Activated CD4-positive, alpha-beta T cell treated with anti-CD3 and anti-CD28 coated beads for 36 hours (primary cell): Measurements from ENCODE around the gene SPACA6. TPM values are rescaled to one million over a fixed set of nuclear protein-coding genes. Genes with fewer than 3 reads are reported as not detected.

Experiments used
- ATAC-seq: fragments of 200-7000 bp; cut with Tn5 transposase; one replicate; pipeline ENCODE4 v1.10.0; 2021; ENCODE audit warnings: mild to moderate bottlenecking, moderate library complexity
- CTCF ChIA-PET: fragments of 350-600 bp; sonication (Branson Sonifier 250); formaldehyde crosslinking; loops from one replicate; lab custom pipeline; 2021; ENCODE audit warnings: antibody characterized with exemption; lab: Charles Lee
- POLR2A ChIA-PET: fragments of 350-600 bp; sonication (Branson Sonifier 250); formaldehyde crosslinking; loops from one replicate; lab custom pipeline; 2021; ENCODE audit warnings: antibody characterized with exemption, inconsistent platforms; lab: Charles Lee
- DNase-seq: peaks from one replicate; pipeline ENCODE4 v3.0.0-alpha.2; 2020
- H3K27ac Mint-ChIP-seq: one replicate; pipeline ENCODE4 v1.8.0; 2021; ENCODE audit warnings: mixed read lengths
- H3K27me3 Mint-ChIP-seq: one replicate; pipeline ENCODE4 v1.8.0; 2021; ENCODE audit warnings: mixed read lengths
- H3K36me3 Mint-ChIP-seq: one replicate; pipeline ENCODE4 v1.8.0; 2021; ENCODE audit warnings: low read depth, mixed read lengths
- H3K4me1 Mint-ChIP-seq: one replicate; pipeline ENCODE4 v1.8.0; 2021; ENCODE audit warnings: mixed read lengths
- H3K4me3 Mint-ChIP-seq: one replicate; pipeline ENCODE4 v1.8.0; 2021; ENCODE audit warnings: mild to moderate bottlenecking, moderate library complexity, mixed read lengths
- H3K9me3 Mint-ChIP-seq: one replicate; pipeline ENCODE4 v1.8.0; 2021; ENCODE audit warnings: low read depth, mixed read lengths
- intact Hi-C, 2 experiments: fragments of 100-400 bp; cut with DNase I in 1 of 2; cut with micrococcal nuclease in 1 of 2; formaldehyde crosslinking; loops; one replicate each; pipeline versions ENCODE4 v1.14.2 to v1.15.1; 2022 to 2024; cut with DNase I, micrococcal nuclease
- total RNA-seq, 2 experiments: library from RNA; stranded (reverse); gene quantifications; one replicate each; pipeline ENCODE4 v1.2.3, GENCODE V29; 2021

Gene SPACA6
- total RNA-seq, 2 experiments from 2014 or later, result 8.3 to 9.1 TPM

DNA sequence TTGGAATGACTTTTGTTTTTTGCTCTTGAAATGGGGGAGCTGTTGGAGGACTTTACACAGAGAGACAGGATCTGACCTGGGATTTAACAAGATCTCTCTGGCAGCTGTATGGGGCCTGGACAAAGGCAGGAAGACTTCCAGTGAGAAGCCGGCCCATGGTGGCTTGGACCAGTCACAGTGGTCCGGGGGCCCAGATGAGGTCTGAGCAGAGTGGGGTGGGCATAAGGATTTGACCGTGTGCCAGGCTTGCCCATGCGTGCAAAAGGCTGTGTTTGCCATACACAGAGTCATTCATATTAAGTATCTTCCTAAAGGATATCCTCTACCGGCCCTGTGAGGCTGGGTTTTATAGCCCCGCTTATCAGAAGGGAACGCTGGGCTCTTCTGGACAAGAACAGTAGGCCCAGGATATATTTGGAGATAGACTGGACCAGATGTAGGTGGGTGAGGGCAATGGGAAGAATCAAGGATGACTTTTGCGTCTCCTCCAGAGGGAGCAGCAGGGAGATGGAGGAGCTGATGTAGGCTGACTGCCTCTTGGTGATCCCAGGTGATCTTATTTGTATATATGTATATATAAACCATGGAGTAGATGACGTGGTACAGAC is 4.1 kb downstream of the SPACA6 start:
- ChIA-PET POLR2A (no interaction called here), CTCF (no interaction called here)
- Mint-ChIP-seq H3K4me1 (peaks cover 3% of the 10 kb centered on the region), H3K9me3 (peaks cover 3% of the 10 kb centered on the region), H3K27ac (no peak overlapping the region), H3K4me3 (no peak overlapping the region), H3K36me3 (peaks cover 6% of the 10 kb centered on the region), H3K27me3 (no peaks in the 10 kb centered on the region)
- ATAC-seq (no peak), DNase-seq (no peak)
- intact Hi-C loops, result no loop called here

DNA sequence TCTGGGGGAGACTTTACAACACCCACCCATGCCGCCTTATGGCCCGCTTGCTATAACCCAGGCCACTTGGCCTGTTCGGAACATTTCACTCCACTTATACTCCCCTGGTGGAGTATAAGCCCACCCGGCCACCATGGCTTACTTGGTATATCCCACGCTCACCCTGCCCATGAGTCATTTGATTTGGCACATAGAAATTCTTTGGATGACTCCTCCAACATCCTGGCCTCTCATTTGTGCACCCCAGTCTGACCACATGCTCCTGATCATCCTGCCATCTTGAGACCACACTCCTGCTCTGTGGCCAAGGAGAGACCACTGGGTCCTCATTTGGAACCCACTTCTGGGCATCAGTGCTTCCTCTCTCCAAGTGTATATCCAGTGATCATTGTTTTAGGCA is 5.2 kb downstream of the SPACA6 start:
- Mint-ChIP-seq H3K36me3 (peaks cover 6% of the 10 kb centered on the region), H3K4me1 (peaks cover 13% of the 10 kb centered on the region), H3K27ac (no peak overlapping the region), H3K27me3 (peaks cover 5% of the 10 kb centered on the region), H3K4me3 (no peak overlapping the region), H3K9me3 (peaks cover 3% of the 10 kb centered on the region)
- ChIA-PET CTCF (no interaction called here), POLR2A (no interaction called here)
- ATAC-seq, result no peak
- DNase-seq, result no peak
- intact Hi-C loops, result no loop called here

DNA sequence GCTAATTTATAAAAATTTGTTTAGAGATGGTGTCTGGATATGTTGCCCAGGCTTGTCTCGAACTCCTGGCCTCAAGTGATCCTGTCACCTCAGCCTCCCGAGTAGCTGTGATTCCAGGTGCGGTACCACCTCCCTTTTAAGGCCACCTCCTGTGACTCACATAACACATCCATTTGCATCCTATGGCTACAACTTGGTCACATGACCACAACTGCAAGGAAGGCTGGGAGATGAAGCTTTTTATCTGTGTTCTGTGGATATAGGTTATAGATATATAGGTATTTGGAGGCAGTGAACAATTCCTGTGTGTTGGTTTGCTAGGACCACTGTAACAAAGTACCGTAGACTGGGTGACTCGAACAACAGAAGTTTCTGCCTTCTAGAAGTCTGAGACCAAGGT is 6.0 kb downstream of the SPACA6 start:
- H3K4me3 Mint-ChIP-seq, result no peak overlapping the region
- ATAC-seq (no peak), DNase-seq (no peak)
- H3K27me3 Mint-ChIP-seq, result peaks cover 5% of the 10 kb centered on the region
- peaks cover 6% of the 10 kb centered on the region for H3K36me3 Mint-ChIP-seq
- intact Hi-C loops, result no loop called here
- H3K9me3 Mint-ChIP-seq, result peaks cover 3% of the 10 kb centered on the region
- peaks cover 19% of the 10 kb centered on the region for H3K4me1 Mint-ChIP-seq
- CTCF ChIA-PET, result no interaction called here
- POLR2A ChIA-PET, result no interaction called here
- H3K27ac Mint-ChIP-seq, result no peak overlapping the region

DNA sequence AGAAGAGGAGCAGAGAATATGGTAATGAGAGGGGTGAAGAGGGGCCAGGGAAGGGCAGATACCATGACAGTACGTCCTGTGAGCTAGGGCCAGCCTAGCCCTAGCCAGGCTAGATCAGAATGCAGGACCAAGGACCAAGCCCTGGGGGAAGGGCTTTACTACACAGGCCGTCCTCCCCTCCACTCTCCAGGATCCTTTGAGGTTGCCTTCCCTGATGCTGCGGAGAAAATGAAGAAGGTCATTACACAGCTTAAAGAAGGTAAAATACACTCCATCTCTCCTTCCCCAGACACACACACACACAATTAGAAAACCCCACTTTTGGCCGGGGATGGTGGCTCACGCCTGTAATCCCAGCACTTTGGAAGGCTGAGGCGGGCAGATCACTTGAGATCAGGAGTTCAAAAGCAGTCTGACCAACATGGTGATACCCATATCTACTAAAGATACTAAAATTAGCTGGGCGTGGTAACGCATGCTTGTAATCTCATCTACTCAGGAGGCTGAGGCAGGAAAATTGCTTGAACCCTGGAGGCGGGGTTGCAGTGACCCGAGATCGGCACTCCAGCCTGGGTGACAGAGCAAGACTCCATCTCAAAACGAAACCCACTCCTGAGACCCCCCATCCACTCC is 8.5 kb downstream of the SPACA6 start:
- DNase-seq (no peak), ATAC-seq (no peak)
- H3K27ac Mint-ChIP-seq, result no peak overlapping the region
- peaks cover 24% of the 10 kb centered on the region for H3K36me3 Mint-ChIP-seq
- H3K4me1 Mint-ChIP-seq, result peaks cover 33% of the 10 kb centered on the region
- peaks cover 5% of the 10 kb centered on the region for H3K27me3 Mint-ChIP-seq
- CTCF ChIA-PET, result interaction anchor here (0.7 kb wide), 1 partner anchor 117 kb away, joined by 3 read pairs; no protein-coding TSS in a partner anchor
- peaks cover 3% of the 10 kb centered on the region for H3K9me3 Mint-ChIP-seq
- POLR2A ChIA-PET, result no interaction called here
- H3K4me3 Mint-ChIP-seq, result no peak overlapping the region
- intact Hi-C loops, result loop anchor here in 1 of 2 experiments (5.0 to 10.0 kb wide), 5 partner anchors 223 to 1241 kb away; partner anchors contain the start of genes ZNF432, ZNF613 and ZNF614

DNA sequence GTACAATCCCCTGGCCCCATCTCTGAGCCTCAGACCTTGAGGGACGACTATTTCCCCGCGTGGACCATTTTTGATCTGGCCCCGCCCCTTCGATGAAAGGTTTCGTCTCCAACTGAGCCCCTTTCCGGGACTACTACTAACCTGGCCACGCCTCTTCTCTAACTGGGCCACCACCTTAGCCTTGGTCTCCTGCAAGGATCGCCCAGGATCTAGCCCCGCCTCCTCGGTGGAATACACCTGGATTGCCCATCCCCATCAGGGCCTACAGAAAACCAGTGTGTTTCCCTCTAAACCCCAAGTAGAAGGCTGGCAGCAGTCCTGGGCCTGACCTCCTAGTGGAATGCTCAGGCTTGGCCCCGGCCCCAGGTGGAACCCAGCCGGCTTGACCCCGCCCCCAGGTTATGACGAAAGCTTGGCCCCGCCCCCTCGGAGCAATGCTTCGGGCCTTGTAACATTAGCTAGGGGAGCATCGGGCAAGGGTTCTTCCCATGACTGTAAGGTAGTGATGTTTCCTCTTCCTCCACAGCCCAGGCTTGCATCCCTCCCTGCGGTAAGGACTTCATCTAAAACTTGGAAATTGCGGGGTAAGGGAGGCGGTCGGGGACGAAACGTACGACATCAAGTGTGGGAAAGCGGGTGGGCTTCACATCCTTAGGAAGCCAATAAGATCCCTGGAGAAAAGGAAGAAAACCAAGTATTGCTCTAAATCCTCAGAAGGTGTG is 9.1 kb downstream of the SPACA6 start:
- H3K27me3 Mint-ChIP-seq, result peaks cover 5% of the 10 kb centered on the region
- ATAC-seq, result peak; percentile 16
- DNase-seq, result peak; percentile 82
- peaks cover 33% of the 10 kb centered on the region for H3K4me1 Mint-ChIP-seq
- POLR2A ChIA-PET, result interaction anchor here (0.6 kb wide), 1 partner anchor 11 kb away, joined by 4 read pairs; no protein-coding TSS in a partner anchor
- H3K36me3 Mint-ChIP-seq, result peaks cover 30% of the 10 kb centered on the region
- peaks cover 3% of the 10 kb centered on the region for H3K9me3 Mint-ChIP-seq
- CTCF ChIA-PET, result no interaction called here
- intact Hi-C loops, result loop anchor here in 1 of 2 experiments (5.0 to 10.0 kb wide), 5 partner anchors 223 to 1240 kb away; partner anchors contain the start of genes ZNF432, ZNF613 and ZNF614
- H3K27ac Mint-ChIP-seq, result no peak overlapping the region
- peak overlapping the region; percentile 24 for H3K4me3 Mint-ChIP-seq

DNA sequence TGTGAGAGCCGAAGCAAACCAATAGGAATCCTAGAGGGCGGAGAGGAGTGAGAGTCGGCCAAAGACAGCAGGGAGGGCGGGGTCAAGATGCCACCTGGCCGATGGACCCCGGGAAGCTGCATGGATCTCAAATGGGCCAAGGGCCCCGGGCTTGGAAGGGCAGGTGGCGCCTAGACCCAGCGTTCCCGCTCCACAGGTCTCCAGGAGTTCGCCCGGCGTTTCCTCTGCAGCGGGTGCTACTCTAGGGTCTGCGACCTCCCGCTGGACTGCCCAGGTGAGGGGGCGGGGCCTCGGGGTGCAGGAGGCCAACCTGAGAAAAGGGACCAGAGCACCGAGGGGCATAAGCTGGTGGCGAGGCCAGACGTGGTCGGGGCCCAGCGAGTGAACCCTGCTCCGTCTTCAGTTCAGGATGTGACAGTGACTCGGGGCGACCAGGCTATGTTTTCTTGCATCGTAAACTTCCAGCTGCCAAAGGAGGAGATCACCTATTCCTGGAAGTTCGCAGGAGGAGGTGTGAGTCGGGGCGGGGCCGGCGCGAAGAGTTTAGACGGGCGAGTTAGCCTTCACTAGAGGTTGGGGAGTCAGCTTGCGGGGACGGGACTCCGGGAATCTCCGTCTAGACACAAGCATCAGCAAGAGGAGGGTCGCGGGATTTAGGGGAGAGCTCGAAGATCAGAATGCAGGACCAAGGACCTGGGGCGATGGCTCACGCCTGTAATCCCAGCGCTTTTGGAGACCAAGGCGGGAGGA is 9.9 kb downstream of the SPACA6 start:
- DNase-seq (peak; percentile 24), ATAC-seq (no peak)
- Mint-ChIP-seq H3K9me3 (peaks cover 3% of the 10 kb centered on the region), H3K4me1 (peaks cover 33% of the 10 kb centered on the region), H3K4me3 (peak overlapping the region; percentile 94), H3K27me3 (peaks cover 5% of the 10 kb centered on the region), H3K36me3 (peaks cover 33% of the 10 kb centered on the region), H3K27ac (peak overlapping the region; percentile 95)
- CTCF ChIA-PET, result interaction anchor here (0.6 to 4.1 kb wide), 3 partner anchors 22 to 262 kb away, joined by 3 to 14 read pairs (median 3); no protein-coding TSS in a partner anchor
- intact Hi-C loops, result loop anchor here in 1 of 2 experiments (5.0 to 10.0 kb wide), 5 partner anchors 222 to 1239 kb away; partner anchors contain the start of genes ZNF432, ZNF613 and ZNF614
- POLR2A ChIA-PET, result interaction anchor here (0.6 kb wide), 1 partner anchor 12 kb away, joined by 4 read pairs; no protein-coding TSS in a partner anchor

DNA sequence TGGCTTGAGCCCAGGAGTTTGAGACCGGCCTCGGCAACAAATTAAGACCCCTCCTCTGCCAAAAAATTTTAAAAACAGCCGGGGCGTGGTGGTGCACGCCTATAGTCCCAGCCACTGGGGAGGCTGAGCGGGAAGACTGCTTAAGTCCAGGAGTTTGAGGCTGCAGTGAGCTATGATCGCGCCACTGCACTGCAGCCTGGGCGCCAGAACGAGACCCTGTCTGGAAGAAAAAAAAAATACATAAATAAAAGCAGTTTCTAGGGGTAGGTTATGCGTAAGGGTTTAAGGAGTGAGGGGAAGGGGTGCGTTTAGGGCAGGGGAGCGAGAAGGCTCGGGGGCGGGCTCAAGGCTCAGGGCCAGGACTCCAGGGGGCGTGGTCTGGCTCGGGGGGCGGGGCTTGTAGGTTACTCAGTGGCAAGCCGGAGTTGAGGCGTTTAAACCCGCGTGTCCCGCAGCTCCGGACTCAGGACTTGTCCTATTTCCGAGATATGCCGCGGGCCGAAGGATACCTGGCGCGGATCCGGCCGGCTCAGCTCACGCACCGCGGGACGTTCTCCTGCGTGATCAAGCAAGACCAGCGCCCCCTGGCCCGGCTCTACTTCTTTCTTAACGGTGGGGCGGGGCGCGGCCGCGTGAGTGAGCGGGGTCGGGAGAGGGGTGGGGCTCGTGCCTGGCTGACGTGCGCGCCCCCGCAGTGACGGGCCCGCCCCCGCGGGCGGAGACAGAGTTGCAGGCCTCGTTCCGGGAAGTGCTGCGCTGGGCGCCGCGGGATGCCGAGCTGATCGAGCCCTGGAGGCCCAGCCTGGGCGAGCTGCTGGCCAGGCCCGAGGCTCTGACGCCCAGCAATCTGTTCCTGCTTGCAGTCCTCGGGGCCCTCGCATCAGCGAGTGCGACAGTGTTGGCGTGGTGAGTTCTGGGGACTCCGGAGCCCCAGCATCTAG is 10.7 kb downstream of the SPACA6 start:
- intact Hi-C loops, result loop anchor here (1.0 to 10.0 kb wide), 13 partner anchors 13 to 1238 kb away; partner anchors contain the start of genes ETFB (in 1 of the 2), ZNF175 (in 1 of the 2), ZNF432 (in 1 of the 2) and ZNF613 (in 1 of the 2)
- Mint-ChIP-seq H3K9me3 (no peaks in the 10 kb centered on the region), H3K36me3 (peaks cover 33% of the 10 kb centered on the region), H3K4me3 (peak overlapping the region; percentile 94), H3K4me1 (peaks cover 33% of the 10 kb centered on the region), H3K27ac (peak overlapping the region; percentile 95), H3K27me3 (peaks cover 5% of the 10 kb centered on the region)
- DNase-seq (peak; percentile 98), ATAC-seq (peak; percentile 88)
- ChIA-PET POLR2A (interaction anchor here (0.6 kb wide), 1 partner anchor 336 kb away, joined by 3 read pairs; no protein-coding TSS in a partner anchor), CTCF (interaction anchor here (0.6 to 4.1 kb wide), 5 partner anchors 14 to 263 kb away, joined by 3 to 14 read pairs (median 3); no protein-coding TSS in a partner anchor)

DNA sequence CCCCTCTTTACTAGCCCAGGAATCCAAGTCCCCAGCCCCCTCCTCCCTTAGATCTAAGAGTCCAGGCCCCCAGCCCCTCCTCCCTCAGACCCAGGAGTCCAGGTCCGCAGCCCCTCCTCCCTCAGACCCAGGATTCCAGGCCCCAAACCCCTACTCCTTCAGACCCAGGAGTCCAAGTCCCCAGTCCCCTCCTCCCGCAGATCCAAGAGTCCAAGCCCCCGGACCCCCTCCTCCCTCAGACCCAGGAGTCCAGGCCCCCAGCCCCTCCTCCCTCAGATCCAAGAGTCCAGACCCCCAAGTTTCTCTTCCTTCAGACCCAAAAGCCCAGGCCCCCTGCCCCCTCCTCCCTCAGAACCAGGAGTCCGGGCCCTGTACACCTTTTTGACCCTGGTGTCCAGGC is 11.5 kb downstream of the SPACA6 start:
- POLR2A ChIA-PET, result interaction anchor here (0.6 kb wide), 1 partner anchor 337 kb away, joined by 3 read pairs; no protein-coding TSS in a partner anchor

DNA sequence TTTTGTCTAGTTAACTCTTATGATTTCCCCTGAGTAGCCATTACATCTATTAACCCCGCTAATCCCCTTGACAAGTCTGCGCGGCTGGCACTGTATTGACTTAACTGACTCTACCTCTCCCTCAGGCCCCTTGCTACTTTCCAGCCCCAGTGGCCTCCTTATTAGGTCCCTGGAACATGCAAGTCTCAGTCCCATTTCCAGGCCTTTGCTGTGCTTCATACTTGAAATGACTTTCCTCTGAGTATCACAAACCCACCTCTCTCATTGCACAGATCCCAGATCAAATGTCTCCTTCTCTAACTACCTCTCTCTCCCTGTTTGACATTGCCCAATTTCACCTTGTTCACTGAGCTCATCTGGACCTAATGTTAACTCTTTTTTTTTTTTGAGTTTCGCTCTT is 13.2 kb downstream of the SPACA6 start:
- H3K27me3 Mint-ChIP-seq, result peaks cover 5% of the 10 kb centered on the region
- no peaks in the 10 kb centered on the region for H3K9me3 Mint-ChIP-seq
- H3K36me3 Mint-ChIP-seq, result peaks cover 33% of the 10 kb centered on the region
- H3K4me3 Mint-ChIP-seq, result peak overlapping the region; percentile 1
- H3K27ac Mint-ChIP-seq, result peak overlapping the region; percentile 66
- no peak for ATAC-seq
- DNase-seq, result no peak
- ChIA-PET POLR2A (no interaction called here), CTCF (interaction anchor here (4.1 kb wide), 1 partner anchor 30 kb away, joined by 14 read pairs; no protein-coding TSS in a partner anchor)
- intact Hi-C loops, result loop anchor here in 1 of 2 experiments (10.0 kb wide), 2 partner anchors 219 to 319 kb away; partner anchors contain the start of genes ZNF613 and ZNF614
- H3K4me1 Mint-ChIP-seq, result peaks cover 33% of the 10 kb centered on the region

More for the DNA sequence above, 11.5 kb downstream of the SPACA6 start:
- peaks cover 33% of the 10 kb centered on the region for H3K4me1 Mint-ChIP-seq
- H3K27ac Mint-ChIP-seq, result peak overlapping the region; percentile 95
- peaks cover 33% of the 10 kb centered on the region for H3K36me3 Mint-ChIP-seq
- peaks cover 5% of the 10 kb centered on the region for H3K27me3 Mint-ChIP-seq
- DNase-seq, result no peak
- no peak for ATAC-seq
- CTCF ChIA-PET, result interaction anchor here (0.5 to 4.1 kb wide), 5 partner anchors 15 to 73 kb away, joined by 3 to 14 read pairs (median 4); no protein-coding TSS in a partner anchor
- H3K9me3 Mint-ChIP-seq, result no peaks in the 10 kb centered on the region
- peak overlapping the region; percentile 94 for H3K4me3 Mint-ChIP-seq
- intact Hi-C loops, result loop anchor here (1.0 to 10.0 kb wide), 13 partner anchors 14 to 1238 kb away; partner anchors contain the start of genes ETFB (in 1 of the 2), ZNF175 (in 1 of the 2), ZNF432 (in 1 of the 2) and ZNF613 (in 1 of the 2)
